ENCODE data around the gene HRAS.

HRAS gene

GRCh38 chr11:567011-567628 lies 31.7 kb upstream of the HRAS start:
- no peak for DNase-seq (ENCODE audit: low spot score)

- DNase-seq (ENCODE audit: low spot score), result no peak
These were observed 30.6 kb upstream of the HRAS start for GRCh38 chr11:565921-566509.

- DNase-seq (ENCODE audit: low spot score), result no peak
These were observed 28.6 kb upstream of the HRAS start for GRCh38 chr11:563812-564578.

- DNase-seq (ENCODE audit: low spot score), result no peak
These were observed 27.9 kb upstream of the HRAS start for GRCh38 chr11:563066-563811.

GRCh38 chr11:562046-562645 lies 26.8 kb upstream of the HRAS start:
- no peak for DNase-seq (ENCODE audit: low spot score)

GRCh38 chr11:561148-562003 lies 26.0 kb upstream of the HRAS start:
- no peak for DNase-seq (ENCODE audit: low spot score)

- peak; percentile 72 for DNase-seq (ENCODE audit: low spot score)
These were observed 25.1 kb upstream of the HRAS start, which contains the start of the genes LMNTD2 and RASSF7 for GRCh38 chr11:560305-561147. LMNTD2 (minus strand) TSS chr11:560738; CDS start chr11:560716, 22 bp downstream. RASSF7 (plus strand) TSS chr11:560970; CDS start chr11:561769, 799 bp downstream.

- DNase-seq (ENCODE audit: low spot score), result no peak
These were observed 24.4 kb upstream of the HRAS start for GRCh38 chr11:559712-560304.

- no peak for DNase-seq (ENCODE audit: low spot score)
These were observed 23.7 kb upstream of the HRAS start for GRCh38 chr11:559020-559620.

GRCh38 chr11:558503-558902 lies 23.1 kb upstream of the HRAS start:
- DNase-seq (ENCODE audit: low spot score), result no peak

- DNase-seq (ENCODE audit: low spot score), result no peak
These were observed 22.2 kb upstream of the HRAS start for GRCh38 chr11:557328-558132.

- no peak for DNase-seq (ENCODE audit: low spot score)
These were observed 21.4 kb upstream of the HRAS start for GRCh38 chr11:556662-557256.

GRCh38 chr11:555780-556661 lies 20.6 kb upstream of the HRAS start:
- DNase-seq (ENCODE audit: low spot score), result no peak

- no peak for DNase-seq (ENCODE audit: low spot score)
These were observed 19.9 kb upstream of the HRAS start for GRCh38 chr11:555227-555779.

- no peak for DNase-seq (ENCODE audit: low spot score)
These were observed 19.3 kb upstream of the HRAS start for GRCh38 chr11:554428-555226.

- no peak for DNase-seq (ENCODE audit: low spot score)
These were observed 18.6 kb upstream of the HRAS start for GRCh38 chr11:553988-554340.

All from pons (tissue), 1 donor.